GM13976 (cell line): Measurements from ENCODE around the gene DHRS1.
"Not testable (repeated sequence)": the region's sequence is repeated elsewhere in the genome, so short reads cannot be mapped to it uniquely, and the experiment has no call there.

Experiments used
- DNase-seq: peaks from one replicate; pipeline ENCODE4 v3.0.0; 2012; ENCODE audit warnings: low spot score
- in situ Hi-C: fragments of 300-500 bp; cut with MboI; formaldehyde crosslinking; loops from one replicate; pipeline ENCODE4 v1.12.0; 2022; ENCODE audit warnings: low sequenced_read_pairs, mixed read lengths, inconsistent platforms; ENCODE audit not compliant: unreplicated experiment
- TF ChIP-seq, protein P1 (sequence below): IDR thresholded peaks from 2 replicates; pipeline ENCODE4 v1.5.1; 2012; ENCODE audit warnings: borderline replicate concordance, mild to moderate bottlenecking; ENCODE audit not compliant: insufficient read depth; ENCODE audit errors: extremely low read depth, missing control alignments, control extremely low read depth

DHRS1 gene

DNA sequence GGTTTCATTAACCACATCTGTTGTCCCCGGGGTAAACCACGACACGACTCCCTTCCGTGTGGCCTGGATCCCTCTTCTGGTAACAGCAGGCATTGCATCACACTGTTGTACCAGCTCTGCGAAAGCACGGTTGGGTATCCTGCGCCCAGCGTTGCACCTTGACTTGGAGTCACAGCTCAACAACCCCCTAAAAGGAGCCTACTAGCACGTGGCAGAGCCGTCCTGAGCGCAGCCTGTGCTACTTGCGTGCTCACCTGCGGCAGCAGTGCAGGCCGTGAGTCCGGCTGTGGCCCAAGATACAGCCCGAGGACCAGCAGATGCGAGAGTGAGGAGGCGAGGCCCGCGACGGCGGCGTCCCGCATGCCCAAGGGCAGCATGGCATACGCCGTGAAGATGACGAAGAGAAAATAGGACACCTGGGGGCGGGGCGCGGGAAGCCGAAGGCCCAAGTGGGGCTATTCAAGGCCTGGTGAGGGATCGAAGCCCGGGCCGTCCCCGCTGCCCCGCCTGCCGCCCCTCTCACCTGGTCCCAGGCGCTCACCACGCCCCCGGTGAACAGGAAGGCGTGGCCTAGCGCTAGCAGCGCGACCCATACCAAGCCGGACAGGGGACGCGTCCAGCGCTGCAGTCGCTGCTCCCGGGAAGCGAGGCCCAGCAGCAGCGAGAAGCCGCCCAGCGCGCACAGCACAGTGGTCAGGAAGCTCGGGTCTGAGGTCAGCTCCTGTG is 32.9 kb upstream of the DHRS1 start:
- TF ChIP-seq, protein P1, sequence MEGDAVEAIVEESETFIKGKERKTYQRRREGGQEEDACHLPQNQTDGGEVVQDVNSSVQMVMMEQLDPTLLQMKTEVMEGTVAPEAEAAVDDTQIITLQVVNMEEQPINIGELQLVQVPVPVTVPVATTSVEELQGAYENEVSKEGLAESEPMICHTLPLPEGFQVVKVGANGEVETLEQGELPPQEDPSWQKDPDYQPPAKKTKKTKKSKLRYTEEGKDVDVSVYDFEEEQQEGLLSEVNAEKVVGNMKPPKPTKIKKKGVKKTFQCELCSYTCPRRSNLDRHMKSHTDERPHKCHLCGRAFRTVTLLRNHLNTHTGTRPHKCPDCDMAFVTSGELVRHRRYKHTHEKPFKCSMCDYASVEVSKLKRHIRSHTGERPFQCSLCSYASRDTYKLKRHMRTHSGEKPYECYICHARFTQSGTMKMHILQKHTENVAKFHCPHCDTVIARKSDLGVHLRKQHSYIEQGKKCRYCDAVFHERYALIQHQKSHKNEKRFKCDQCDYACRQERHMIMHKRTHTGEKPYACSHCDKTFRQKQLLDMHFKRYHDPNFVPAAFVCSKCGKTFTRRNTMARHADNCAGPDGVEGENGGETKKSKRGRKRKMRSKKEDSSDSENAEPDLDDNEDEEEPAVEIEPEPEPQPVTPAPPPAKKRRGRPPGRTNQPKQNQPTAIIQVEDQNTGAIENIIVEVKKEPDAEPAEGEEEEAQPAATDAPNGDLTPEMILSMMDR = peak; percentile 73
- in situ Hi-C loops = loop anchor here (25.0 kb wide), 1 partner anchor 355 kb away; no protein-coding TSS in a partner anchor
- peak; percentile 93 for DNase-seq

DNA sequence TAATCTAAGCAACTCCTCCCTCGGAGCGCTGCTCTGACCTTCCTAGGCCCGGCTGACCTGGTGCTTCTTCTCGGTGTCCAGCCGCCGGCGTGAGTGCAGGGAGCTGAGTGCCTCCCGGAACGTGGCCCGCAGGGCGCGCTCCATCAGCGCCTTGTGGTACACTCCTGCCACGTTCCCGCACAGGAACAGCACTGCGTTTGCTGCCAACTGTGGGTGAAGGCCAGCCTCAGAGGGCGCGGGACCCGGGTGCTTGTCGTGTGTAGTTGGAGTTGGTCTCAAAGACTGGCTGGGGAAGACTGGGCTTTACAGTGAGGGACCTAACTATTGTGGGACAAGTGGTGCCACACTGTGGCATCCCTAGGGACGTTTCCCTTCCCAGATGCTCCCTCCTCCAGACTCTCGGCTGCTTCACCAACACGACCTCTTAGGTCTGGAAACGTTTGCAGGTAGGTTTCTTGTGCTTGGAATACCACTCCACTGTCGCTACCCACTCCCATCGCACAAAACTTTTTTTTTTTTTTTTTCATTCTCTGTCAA is 32.2 kb upstream of the DHRS1 start:
- DNase-seq = no peak
- in situ Hi-C loops = loop anchor here (25.0 kb wide), 1 partner anchor 356 kb away; no protein-coding TSS in a partner anchor
- TF ChIP-seq, protein P1 = no peak

DNA sequence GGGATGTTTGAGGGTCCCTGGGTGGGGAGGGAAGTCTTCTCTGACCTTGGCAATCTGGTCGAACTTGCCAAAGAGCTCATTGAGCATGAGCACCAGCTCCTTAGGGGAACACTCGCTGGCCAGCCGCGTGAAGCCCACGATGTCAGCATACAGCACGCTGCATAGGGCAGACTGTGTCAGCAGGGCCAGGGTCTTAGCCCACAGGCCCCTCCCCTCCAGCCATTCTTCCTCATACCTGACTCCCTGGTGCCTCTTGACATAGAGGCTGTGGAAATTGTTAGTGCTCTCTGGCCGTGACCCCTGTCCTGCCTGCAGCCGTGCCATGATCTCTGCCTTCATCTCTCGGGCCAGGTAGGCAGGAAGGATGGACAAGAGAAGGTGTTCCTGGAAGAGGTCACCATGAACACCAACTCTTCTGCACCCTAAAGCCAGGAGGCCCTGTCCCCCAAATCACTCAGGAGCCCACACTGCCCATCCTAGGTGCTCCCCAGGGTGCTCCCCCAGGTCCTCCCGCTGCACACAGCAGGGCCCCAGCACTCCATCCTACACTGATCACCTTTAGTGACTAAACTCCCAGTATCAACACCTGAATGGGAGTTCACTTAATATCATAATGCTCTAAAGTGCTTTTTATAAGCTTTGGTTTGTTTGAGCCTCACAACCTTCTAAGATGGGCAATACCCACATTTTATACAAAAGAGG is 31.5 kb upstream of the DHRS1 start:
- in situ Hi-C loops = loop anchor here (25.0 kb wide), 1 partner anchor 356 kb away; no protein-coding TSS in a partner anchor
- TF ChIP-seq, protein P1 = no peak
- no peak for DNase-seq

DNA sequence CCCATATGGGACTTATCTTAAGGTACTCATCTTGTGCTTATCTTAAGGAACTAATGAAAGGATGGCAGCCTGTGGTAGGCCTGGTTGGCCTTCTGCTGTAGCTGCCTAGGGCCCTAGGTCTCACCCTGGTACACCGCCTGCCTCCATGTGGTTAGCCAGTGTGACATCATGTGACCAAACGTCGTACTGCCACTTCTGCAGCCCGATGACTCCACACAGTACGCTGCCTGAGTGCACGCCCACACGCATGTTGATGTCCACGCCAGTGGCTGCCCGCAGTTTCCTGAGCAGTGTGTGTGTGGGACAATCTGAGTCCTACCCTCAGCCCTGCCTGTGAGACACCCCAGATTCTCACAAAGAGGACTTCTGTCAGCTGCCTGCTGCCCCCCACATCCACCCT is 30.2 kb upstream of the DHRS1 start:
- DNase-seq = no peak
- in situ Hi-C loops = loop anchor here (25.0 kb wide), 1 partner anchor 358 kb away; no protein-coding TSS in a partner anchor
- TF ChIP-seq, protein P1 = no peak

DNA sequence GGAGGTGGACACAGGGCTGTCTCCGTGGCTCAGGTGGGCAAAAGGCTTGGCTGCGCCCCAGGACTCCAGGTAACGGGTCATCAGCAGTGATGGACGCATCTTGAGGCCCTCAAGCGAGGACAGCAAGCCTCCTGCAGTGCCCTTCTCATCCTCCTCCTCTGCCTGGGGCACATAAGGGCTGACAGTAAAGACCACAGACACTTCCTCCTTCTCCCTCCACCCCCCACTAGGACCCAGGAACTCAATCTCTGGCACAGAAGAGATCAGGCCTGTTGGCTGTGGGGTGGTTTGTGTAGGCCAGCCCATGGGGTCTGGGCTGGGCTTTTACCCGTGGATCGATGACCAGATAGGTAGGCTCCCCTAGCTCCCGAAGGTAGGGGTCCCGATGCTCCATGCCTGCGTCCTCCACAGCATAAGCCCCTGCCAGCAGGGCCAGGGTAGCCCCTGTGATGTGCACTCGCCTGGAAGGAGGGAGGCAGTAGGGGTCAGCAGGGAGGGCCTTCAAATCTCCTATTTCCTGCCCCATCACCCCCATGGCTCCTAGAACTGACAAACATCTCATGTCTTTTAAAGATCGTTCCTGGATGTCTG is 29.6 kb upstream of the DHRS1 start:
- in situ Hi-C loops = loop anchor here (25.0 kb wide), 1 partner anchor 358 kb away; no protein-coding TSS in a partner anchor
- no peak for DNase-seq
- TF ChIP-seq, protein P1 = no peak

DNA sequence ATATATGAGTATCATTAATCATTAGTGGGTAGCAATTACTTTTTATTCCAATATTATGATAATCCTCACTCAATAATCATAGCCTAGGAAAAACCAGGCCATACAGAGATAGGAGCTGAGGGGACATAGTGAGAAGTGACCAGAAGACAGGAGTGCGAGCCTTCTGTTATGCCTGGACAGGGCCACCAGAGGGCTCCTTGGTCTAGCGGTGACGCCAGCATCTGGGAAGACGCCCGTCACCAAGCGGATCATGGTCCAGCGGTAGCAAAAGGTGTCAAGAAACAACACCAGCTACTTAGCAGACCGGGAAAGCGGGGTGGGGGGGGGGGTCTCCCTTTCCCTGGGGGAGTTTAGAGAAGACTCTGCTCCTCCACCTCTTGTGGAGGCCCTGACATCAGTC is 28.3 kb upstream of the DHRS1 start:
- DNase-seq = not testable (repeated sequence)
- in situ Hi-C loops = loop anchor here (25.0 kb wide), 1 partner anchor 359 kb away; no protein-coding TSS in a partner anchor
- TF ChIP-seq, protein P1 = peak; percentile 31
